GM23248 (cell line): ENCODE measurements around the gene LALBA.

Experiments used
- EZH2 ChIP-seq: fragments of 200-600 bp; sonication (generic); IDR thresholded peaks from 2 replicates; pipeline ENCODE4 v1.6.1; 2018; ENCODE audit warnings: antibody characterized with exemption, mild to moderate bottlenecking; ENCODE audit not compliant: insufficient read depth, poor library complexity, severe bottlenecking
- EZH2phosphoT487 ChIP-seq: fragments of 200-600 bp; sonication (generic); IDR thresholded peaks from 2 replicates; pipeline ENCODE4 v1.6.1; 2018; ENCODE audit warnings: antibody characterized with exemption, moderate library complexity, mild to moderate bottlenecking, low read depth; ENCODE audit not compliant: insufficient read depth

DNA sequence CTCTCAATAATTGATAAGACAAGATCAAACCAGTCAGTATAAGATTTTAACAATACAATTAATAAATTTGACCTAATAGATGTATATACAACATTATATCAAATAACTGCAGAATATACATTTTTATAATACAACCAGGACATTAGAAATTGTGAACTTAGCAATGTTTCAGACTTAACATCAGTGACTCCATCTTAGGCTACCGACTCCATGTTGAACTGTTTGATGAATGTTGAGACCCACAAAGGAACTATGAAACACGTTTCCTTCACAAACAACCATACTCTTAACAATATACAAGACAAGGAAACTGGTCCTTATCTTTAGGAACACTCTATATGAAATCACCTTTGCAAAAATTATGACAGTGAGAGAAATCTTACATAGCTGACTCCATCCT lies 13.9 kb upstream of the LALBA start:
- TF ChIP-seq EZH2 (no peak), EZH2phosphoT487 (no peak)
